ENCODE data around the gene DTNB.

GRCh38 chr2:25529034-25529433 is 144.3 kb downstream of the DTNB start:
- TF ChIP-seq REST (IDR thresholded peaks at IDR 0.05; ENCODE audit: insufficient read depth in 1 of 2, low read depth in 2 of 2, low read length in 2 of 2) (no peak), TAF1 (IDR thresholded peaks at IDR 0.05; ENCODE audit: borderline replicate concordance, insufficient read depth, low read length) (no peak)

Data from PFSK-1 (cell line).